Neuronal stem cell (in vitro differentiated cells): ENCODE measurements around the gene RPL7A.

ENCODE experiments used
- DNase-seq: peaks from one replicate; pipeline ENCODE4 v3.0.0-alpha.2; 2013; ENCODE audit warnings: low spot score
- H2AFZ ChIP-seq: one replicate; pipeline ENCODE4 v1.6.1; 2013; ENCODE audit warnings: mild to moderate bottlenecking, low read length, inconsistent platforms
- H2AK5ac ChIP-seq: 2 replicates; pipeline ENCODE4 v1.6.1; 2013; ENCODE audit warnings: low read depth, mild to moderate bottlenecking, inconsistent platforms, low read length, moderate library complexity, mixed read lengths
- H2BK120ac ChIP-seq: 2 replicates; pipeline ENCODE4 v1.6.1; 2013; ENCODE audit warnings: low read depth, mild to moderate bottlenecking, inconsistent platforms, low read length, moderate library complexity, mixed read lengths
- H2BK12ac ChIP-seq: one replicate; pipeline ENCODE4 v1.6.1; 2013; ENCODE audit warnings: low read length, inconsistent platforms
- H2BK15ac ChIP-seq: 2 replicates; pipeline ENCODE4 v1.6.1; 2013; ENCODE audit warnings: mild to moderate bottlenecking, low read length, inconsistent platforms, mixed read lengths
- H2BK5ac ChIP-seq: one replicate; pipeline ENCODE4 v1.6.1; 2013; ENCODE audit warnings: inconsistent platforms, mild to moderate bottlenecking, low read length, moderate library complexity
- H3K14ac ChIP-seq: one replicate; pipeline ENCODE4 v1.6.1; 2013; ENCODE audit warnings: low read length, inconsistent platforms
- H3K18ac ChIP-seq: 2 replicates; pipeline ENCODE4 v1.6.1; 2013; ENCODE audit warnings: low read length, inconsistent platforms
- H3K23ac ChIP-seq: 2 replicates; pipeline ENCODE4 v1.6.1; 2013; ENCODE audit warnings: low read depth, mild to moderate bottlenecking, mixed read lengths, low read length, inconsistent platforms; ENCODE audit not compliant: poor library complexity
- H3K27ac ChIP-seq: replicated peaks from 3 replicates; pipeline ENCODE4 v1.5.1; 2013; ENCODE audit warnings: low read length, inconsistent platforms
- H3K27me3 ChIP-seq, 3 experiments: 2 replicates each; pipeline ENCODE4 v1.6.1; 2013; ENCODE audit warnings: low read length in 3 of 3, mild to moderate bottlenecking in 2 of 3, inconsistent platforms in 1 of 3, low read depth in 1 of 3, mixed read lengths in 1 of 3, moderate library complexity in 1 of 3; ENCODE audit not compliant: control insufficient read depth in 3 of 3, insufficient read depth in 3 of 3
- H3K36me3 ChIP-seq, 2 donors: replicated peaks in 1 of 2; 2 replicates each; pipeline ENCODE4 v1.6.1; 2013; ENCODE audit warnings: low read length in 2 of 2; ENCODE audit not compliant: control insufficient read depth in 2 of 2, insufficient read depth in 2 of 2
- H3K4ac ChIP-seq: 2 replicates; pipeline ENCODE4 v1.6.1; 2013; ENCODE audit warnings: inconsistent platforms, mild to moderate bottlenecking, low read length, moderate library complexity
- H3K4me1 ChIP-seq, 2 donors: 1 replicate in 1 of 2; 2 replicates in 1 of 2; pipeline ENCODE4 v1.6.1; 2013; ENCODE audit warnings: low read length in 2 of 2, low read depth in 1 of 2; ENCODE audit not compliant: control insufficient read depth in 2 of 2, insufficient read depth in 1 of 2
- H3K4me2 ChIP-seq: one replicate; pipeline ENCODE4 v1.6.1; 2013; ENCODE audit warnings: mild to moderate bottlenecking, low read length, inconsistent platforms; ENCODE audit not compliant: insufficient read depth, poor library complexity, severe bottlenecking
- H3K4me3 ChIP-seq, 2 donors: 2 replicates each; pipeline ENCODE4 v1.5.1; 2013; ENCODE audit warnings: low read length in 2 of 2, mild to moderate bottlenecking in 2 of 2, inconsistent platforms in 1 of 2, moderate library complexity in 1 of 2
- H3K79me1 ChIP-seq: one replicate; pipeline ENCODE4 v1.6.1; 2013; ENCODE audit warnings: low read depth, mild to moderate bottlenecking, inconsistent platforms, low read length, moderate library complexity
- H3K9ac ChIP-seq: one replicate; pipeline ENCODE4 v1.6.1; 2013; ENCODE audit warnings: mild to moderate bottlenecking, low read depth, low read length, inconsistent platforms; ENCODE audit not compliant: poor library complexity
- H3K9me3 ChIP-seq, 2 donors: replicated peaks in 1 of 2; 2 replicates each; pipeline versions ENCODE3 to v1.6.1; 2013; ENCODE audit warnings: low read length in 2 of 2, mild to moderate bottlenecking in 2 of 2, inconsistent platforms in 1 of 2, low read depth in 1 of 2, mixed read lengths in 1 of 2, moderate library complexity in 1 of 2; ENCODE audit not compliant: control insufficient read depth in 2 of 2, insufficient read depth in 1 of 2
- H4K8ac ChIP-seq: one replicate; pipeline ENCODE4 v1.6.1; 2013; ENCODE audit warnings: low read depth, mild to moderate bottlenecking, inconsistent platforms, low read length, moderate library complexity
- H4K91ac ChIP-seq: one replicate; pipeline ENCODE4 v1.6.1; 2013; ENCODE audit warnings: low read length, low read depth, mild to moderate bottlenecking, inconsistent platforms; ENCODE audit not compliant: poor library complexity
- WGBS, 2 donors: extraction: QIAGEN DNeasy Blood & Tissue Kit; methylation state at CpG; one replicate each; pipeline ENCODE4 v1.1.7; 2013; ENCODE audit warnings: missing lambda C conversion rate in 2 of 2, mixed read lengths in 1 of 2; ENCODE audit not compliant: insufficient read length in 2 of 2, insufficient replicate concordance in 1 of 2; ENCODE audit errors: extremely low coverage in 2 of 2; 5-methylcytosine and 5-hydroxymethylcytosine counted together

The RPL7A gene

GRCh38 chr9:133303266-133304157, 44.5 kb upstream of the RPL7A start:
- Histone ChIP-seq H3K27ac (no peak overlapping the region), H3K14ac (no peak overlapping the region), H4K91ac (no peak overlapping the region), H2AFZ (peak overlapping the region; percentile 49), H2AK5ac (no peak overlapping the region), H2BK12ac (no peak overlapping the region), H4K8ac (no peak overlapping the region), H3K4me2 (no peak overlapping the region), H3K4me1 (peaks cover 0 to 1% of the 10 kb centered on the region in 2 donors), H3K23ac (no peak overlapping the region), H3K27me3 (peaks cover 0 to 21% (median 2%) of the 10 kb centered on the region in 3 experiments), H3K79me1 (no peaks in the 10 kb centered on the region), H2BK15ac (no peak overlapping the region), H3K18ac (peak overlapping the region; percentile 13), H2BK5ac (no peak overlapping the region), H3K36me3 (no peaks in the 10 kb centered on the region), H2BK120ac (no peak overlapping the region), H3K9me3 (peaks cover 0 to 3% of the 10 kb centered on the region in 2 donors), H3K9ac (no peak overlapping the region), H3K4me3 (no peak overlapping the region), H3K4ac (no peak overlapping the region)
- DNase-seq: no peak
- WGBS, 2 donors: no CpG with 5 or more reads among the region's 26 CpGs

DNA sequence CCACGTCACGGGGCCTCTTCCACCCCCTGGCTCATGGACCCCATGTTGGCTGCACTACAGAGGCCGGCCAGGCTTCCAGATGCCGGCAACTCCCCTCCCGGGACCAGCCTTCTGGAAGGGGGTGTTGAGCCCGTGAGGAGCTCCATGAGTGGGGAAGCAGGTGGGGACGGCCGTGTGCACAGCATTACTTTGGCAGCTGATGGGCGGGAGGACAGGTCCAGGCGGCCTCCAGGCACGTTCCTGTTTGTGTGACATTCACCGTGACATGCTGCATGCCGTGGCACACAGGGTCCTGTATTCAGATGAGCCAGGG, 43.9 kb upstream of the RPL7A start:
- Histone ChIP-seq H3K4me3 (no peak overlapping the region), H2AK5ac (no peak overlapping the region), H2BK15ac (no peak overlapping the region), H3K18ac (no peak overlapping the region), H3K27ac (no peak overlapping the region), H3K36me3 (no peaks in the 10 kb centered on the region), H3K14ac (no peak overlapping the region), H4K91ac (no peak overlapping the region), H3K23ac (no peak overlapping the region), H2BK5ac (no peak overlapping the region), H3K4ac (no peak overlapping the region), H3K4me1 (peaks cover 0 to 1% of the 10 kb centered on the region in 2 donors), H3K9ac (no peak overlapping the region), H2BK12ac (no peak overlapping the region), H3K27me3 (peaks cover 0 to 21% (median 2%) of the 10 kb centered on the region in 3 experiments), H3K79me1 (no peaks in the 10 kb centered on the region), H3K9me3 (peaks cover 0 to 3% of the 10 kb centered on the region in 2 donors), H2BK120ac (no peak overlapping the region), H4K8ac (no peak overlapping the region), H3K4me2 (no peak overlapping the region), H2AFZ (peak overlapping the region; percentile 49)
- no peak for DNase-seq
- WGBS, 2 donors: no CpG with 5 or more reads among the region's 13 CpGs

DNA sequence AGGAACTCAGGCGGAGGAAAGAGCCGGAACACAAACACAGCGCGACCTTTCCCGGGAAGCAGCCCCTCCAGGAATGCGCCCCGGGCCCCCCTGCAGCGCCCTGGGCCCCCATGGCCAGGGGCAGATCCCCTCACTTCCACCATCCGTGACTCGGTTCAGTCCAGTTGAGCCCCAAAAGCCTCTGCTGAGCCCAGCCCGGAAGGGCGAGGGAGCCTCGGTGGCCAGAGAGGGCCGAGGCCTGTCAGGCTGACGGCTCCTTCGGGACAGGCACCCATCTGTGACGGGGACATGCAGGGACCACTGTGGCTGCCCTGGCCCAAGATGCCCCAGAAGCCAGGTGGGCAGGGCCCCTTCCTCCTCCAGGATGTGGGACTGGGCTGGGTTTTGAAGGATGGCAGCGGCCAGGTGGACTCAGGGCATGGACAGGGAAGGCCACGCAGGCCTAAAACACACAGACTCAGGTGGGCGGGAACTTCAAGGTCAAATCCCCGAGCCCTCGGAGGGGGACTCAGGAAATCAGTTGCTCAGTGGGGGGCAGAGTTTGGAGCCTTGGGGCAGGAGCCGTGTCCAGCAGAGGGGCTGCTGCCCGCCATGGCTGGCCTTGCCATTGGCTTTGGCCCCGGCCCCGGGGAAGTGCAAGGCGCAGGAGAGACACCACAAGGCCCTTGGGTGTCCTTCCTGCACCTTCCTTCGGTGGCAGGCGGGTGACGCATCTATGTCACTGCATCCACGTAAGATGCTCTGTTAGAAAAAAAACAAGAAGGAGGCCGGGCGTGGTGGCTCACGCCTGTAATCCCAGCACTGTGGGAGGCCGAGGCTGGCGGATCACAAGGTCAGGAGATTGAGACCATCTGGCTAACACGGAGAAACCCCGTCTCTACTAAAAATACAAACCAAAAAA, 43.3 kb upstream of the RPL7A start:
- Histone ChIP-seq H3K4me3 (no peak overlapping the region), H3K4me1 (peaks cover 0 to 1% of the 10 kb centered on the region in 2 donors), H2BK5ac (no peak overlapping the region), H3K23ac (no peak overlapping the region), H3K27ac (no peak overlapping the region), H3K36me3 (no peaks in the 10 kb centered on the region), H2AFZ (peak overlapping the region; percentile 49), H2BK120ac (no peak overlapping the region), H3K9me3 (peaks cover 2 to 4% of the 10 kb centered on the region in 2 donors), H3K4ac (no peak overlapping the region), H3K79me1 (no peaks in the 10 kb centered on the region), H3K9ac (no peak overlapping the region), H2BK12ac (no peak overlapping the region), H2AK5ac (peak overlapping the region; percentile 24), H3K27me3 (peaks cover 0 to 21% (median 2%) of the 10 kb centered on the region in 3 experiments), H3K18ac (no peak overlapping the region), H4K91ac (no peak overlapping the region), H3K4me2 (no peak overlapping the region), H3K14ac (no peak overlapping the region), H4K8ac (no peak overlapping the region), H2BK15ac (no peak overlapping the region)
- no peak for DNase-seq
- WGBS, 2 donors: no CpG with 5 or more reads among the region's 38 CpGs

GRCh38 chr9:133305731-133306130, 42.3 kb upstream of the RPL7A start:
- DNase-seq: no peak
- no peak overlapping the region for H4K8ac ChIP-seq
- no peak overlapping the region for H2BK5ac ChIP-seq

More at GRCh38 chr9:133305731-133306130, 42.3 kb upstream of the RPL7A start:
- Histone ChIP-seq H4K91ac (no peak overlapping the region), H3K27ac (no peak overlapping the region), H3K27me3 (peaks cover 0 to 21% (median 2%) of the 10 kb centered on the region in 3 experiments), H3K14ac (no peak overlapping the region), H3K23ac (no peak overlapping the region), H3K79me1 (no peaks in the 10 kb centered on the region), H3K4me2 (no peak overlapping the region), H3K18ac (no peak overlapping the region), H3K4me3 (no peak overlapping the region), H2AFZ (peak overlapping the region; percentile 72), H2BK120ac (no peak overlapping the region), H3K36me3 (no peaks in the 10 kb centered on the region), H2BK12ac (no peak overlapping the region), H2AK5ac (no peak overlapping the region), H3K4me1 (peaks cover 0 to 1% of the 10 kb centered on the region in 2 donors), H3K9ac (no peak overlapping the region), H3K9me3 (peaks cover 2 to 5% of the 10 kb centered on the region in 2 donors), H2BK15ac (no peak overlapping the region), H3K4ac (no peak overlapping the region)
- no CpG with 5 or more reads among the region's 23 CpGs for WGBS, 2 donors
